HEK293T (cell line): ENCODE results near the gene MUC5B.

Experiments used
- BHLHE40 ChIP-seq: fragments of 450-650 bp; IDR thresholded peaks from 2 replicates; pipeline ENCODE4 v1.6.1; 2016; ENCODE audit warnings: mild to moderate bottlenecking, moderate library complexity, borderline replicate concordance
- ELF4 ChIP-seq: fragments of 450-650 bp; IDR thresholded peaks from 2 replicates; pipeline ENCODE4 v1.6.1; 2017; ENCODE audit warnings: antibody characterized with exemption
- FOXA1 ChIP-seq: fragments of 450-650 bp; IDR thresholded peaks from 2 replicates; pipeline ENCODE4 v1.6.1; 2016; ENCODE audit warnings: mild to moderate bottlenecking
- FOXM1 ChIP-seq: fragments of 450-650 bp; IDR thresholded peaks from 2 replicates; pipeline ENCODE4 v1.6.1; 2017; ENCODE audit warnings: mild to moderate bottlenecking, borderline replicate concordance
- LEF1 ChIP-seq: fragments of 450-650 bp; IDR thresholded peaks from 2 replicates; pipeline ENCODE4 v1.6.1; 2017; ENCODE audit warnings: mild to moderate bottlenecking, borderline replicate concordance
- NFRKB ChIP-seq: fragments of 450-650 bp; IDR thresholded peaks from 2 replicates; pipeline ENCODE4 v1.6.1; 2016; ENCODE audit warnings: mild to moderate bottlenecking, moderate library complexity
- PKNOX1 ChIP-seq: fragments of 450-650 bp; IDR thresholded peaks from 2 replicates; pipeline ENCODE4 v1.6.1; 2016
- SP1 ChIP-seq: fragments of 450-650 bp; IDR thresholded peaks from 2 replicates; pipeline ENCODE4 v1.6.1; 2017
- TARDBP ChIP-seq: fragments of 450-650 bp; IDR thresholded peaks from 2 replicates; pipeline ENCODE4 v1.6.1; 2016
- ZNF384 ChIP-seq: fragments of 450-650 bp; IDR thresholded peaks from 2 replicates; pipeline ENCODE4 v1.6.1; 2016

GRCh38 chr11:1296287-1296686 lies 73.4 kb downstream of the MUC5B start:
- no peak for TF ChIP-seq FOXA1
- no peak for TF ChIP-seq NFRKB
- no peak for TF ChIP-seq FOXM1
- TF ChIP-seq ELF4 = no peak
- TF ChIP-seq BHLHE40 = no peak
- TF ChIP-seq SP1 = no peak
- no peak for TF ChIP-seq ZNF384
- TF ChIP-seq PKNOX1 = no peak
- no peak for TF ChIP-seq TARDBP
- no peak for TF ChIP-seq LEF1
